CD4-positive, alpha-beta T cell treated with Interleukin-4 for 1 hour (primary cell): ENCODE measurements around the gene RYR2.

Experiments used
- DNase-seq, 2 donors: peaks; one replicate each; pipeline ENCODE4 v3.0.0-alpha.2; 2020 to 2022

The RYR2 gene

GRCh38 chr1:237205400-237206064 lies 163.5 kb downstream of the RYR2 start:
- DNase-seq = no peak

DNA sequence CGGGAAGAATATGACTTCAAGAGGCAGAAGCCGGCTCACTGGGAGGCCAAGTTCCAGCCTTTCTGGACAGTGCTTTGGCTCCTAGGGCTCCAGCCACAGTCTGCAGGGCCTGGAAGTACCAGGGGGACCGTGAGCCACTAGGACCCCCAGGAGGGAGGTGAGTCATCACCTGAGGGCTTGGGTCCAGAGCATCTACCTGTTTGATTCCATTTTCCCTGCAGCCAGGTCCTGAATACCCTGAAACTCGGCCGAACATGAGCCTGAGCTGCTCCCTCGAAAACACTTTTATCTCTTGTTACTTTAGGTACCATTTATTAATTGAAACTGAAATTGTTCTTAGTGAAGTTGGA lies 164.1 kb downstream of the RYR2 start:
- no peak for DNase-seq

DNA sequence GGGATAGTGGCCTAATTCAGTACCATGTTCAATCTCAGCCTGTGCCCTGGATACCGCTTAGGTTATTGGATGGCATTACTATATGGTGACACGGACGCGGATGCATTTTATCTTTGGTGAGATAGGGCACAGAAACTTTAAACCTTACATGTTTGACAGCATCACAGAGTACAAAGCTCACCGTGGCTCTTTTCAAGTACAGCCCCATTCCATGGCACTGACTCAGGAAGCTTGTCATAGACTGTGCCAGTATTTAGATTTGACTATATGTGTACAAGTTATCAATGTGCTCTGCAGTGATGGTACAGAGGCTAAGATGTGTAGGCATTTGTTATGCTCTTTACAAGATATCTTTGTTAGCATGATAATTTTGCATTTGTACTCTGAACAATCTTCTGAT lies 169.0 kb downstream of the RYR2 start:
- DNase-seq = no peak

GRCh38 chr1:237211540-237211939 lies 169.6 kb downstream of the RYR2 start:
- DNase-seq = no peak

- no peak for DNase-seq
Observed at GRCh38 chr1:237219751-237220642, 178.0 kb downstream of the RYR2 start.

- DNase-seq = no peak
Observed at GRCh38 chr1:237223419-237223818, 181.4 kb downstream of the RYR2 start.

GRCh38 chr1:237226177-237226944 lies 184.4 kb downstream of the RYR2 start:
- no peak for DNase-seq

- DNase-seq = no peak
Observed at GRCh38 chr1:237227476-237227875, 185.5 kb downstream of the RYR2 start.

GRCh38 chr1:237228421-237228820 lies 186.4 kb downstream of the RYR2 start:
- no peak for DNase-seq

GRCh38 chr1:237229333-237229732 lies 187.3 kb downstream of the RYR2 start:
- DNase-seq = no peak

DNA sequence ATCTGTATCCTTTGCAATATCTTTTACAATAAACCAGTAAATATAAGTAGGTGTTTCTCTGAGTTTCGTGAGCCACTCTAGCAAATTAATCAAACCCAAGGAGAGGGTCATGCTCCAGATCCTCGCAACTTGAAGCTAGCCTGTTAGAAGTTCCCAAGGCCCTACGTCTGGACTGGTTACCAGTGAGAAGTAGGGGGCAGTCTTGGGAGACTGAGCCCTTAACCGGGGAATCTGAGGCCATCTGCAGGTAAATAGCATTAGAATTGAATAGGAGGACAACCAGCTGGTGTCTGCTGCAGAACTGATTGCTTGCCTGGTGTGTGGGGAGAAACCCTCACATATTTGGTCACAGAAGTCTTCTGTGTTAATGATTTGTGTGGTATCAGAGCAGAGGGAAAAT lies 190.5 kb downstream of the RYR2 start:
- no peak for DNase-seq

DNA sequence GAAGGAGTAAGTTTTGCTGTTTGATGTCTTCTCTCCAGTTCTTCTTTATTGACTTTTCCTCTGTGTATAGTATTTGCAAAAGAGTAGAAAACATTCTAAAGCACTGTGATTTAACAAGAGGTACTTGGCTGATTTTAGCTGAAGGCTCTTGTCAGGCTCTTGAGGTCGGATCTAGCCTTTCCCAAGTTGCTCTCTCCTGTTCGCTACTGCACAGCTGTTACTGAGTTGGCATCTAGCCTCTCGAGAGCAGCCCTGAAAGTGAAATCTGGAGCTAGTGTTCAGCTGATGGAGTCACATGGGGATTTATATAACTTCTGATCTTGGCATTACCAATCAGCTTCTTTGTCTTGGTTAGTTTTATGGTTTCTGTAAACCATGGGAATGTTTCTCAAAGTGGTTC lies 193.1 kb downstream of the RYR2 start:
- DNase-seq = no peak

- no peak for DNase-seq
Observed at GRCh38 chr1:237237721-237238120, 195.7 kb downstream of the RYR2 start.

DNA sequence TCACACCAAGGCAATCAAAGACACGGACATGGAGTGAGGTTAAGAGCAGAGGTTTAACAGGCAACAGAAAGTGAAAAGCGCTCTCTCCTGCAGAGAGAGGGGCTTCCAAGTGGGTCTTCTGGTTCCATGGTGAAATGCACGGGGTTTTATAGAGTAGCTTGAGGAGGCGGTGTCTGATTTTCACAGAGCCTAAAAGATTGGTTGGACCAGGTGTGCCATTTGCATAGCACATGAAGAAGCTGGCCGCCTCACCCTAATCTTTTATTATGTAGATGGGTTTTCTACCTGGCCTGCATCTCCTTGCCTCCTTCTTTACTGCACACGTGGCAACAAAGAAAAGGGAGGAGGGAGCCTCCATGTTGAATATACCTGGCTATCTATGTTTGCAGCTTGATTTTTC lies 197.3 kb downstream of the RYR2 start:
- DNase-seq = no peak

- DNase-seq = no peak
Observed at GRCh38 chr1:237241038-237241437, 199.1 kb downstream of the RYR2 start.

GRCh38 chr1:237244778-237245177 lies 202.8 kb downstream of the RYR2 start:
- no peak for DNase-seq

DNA sequence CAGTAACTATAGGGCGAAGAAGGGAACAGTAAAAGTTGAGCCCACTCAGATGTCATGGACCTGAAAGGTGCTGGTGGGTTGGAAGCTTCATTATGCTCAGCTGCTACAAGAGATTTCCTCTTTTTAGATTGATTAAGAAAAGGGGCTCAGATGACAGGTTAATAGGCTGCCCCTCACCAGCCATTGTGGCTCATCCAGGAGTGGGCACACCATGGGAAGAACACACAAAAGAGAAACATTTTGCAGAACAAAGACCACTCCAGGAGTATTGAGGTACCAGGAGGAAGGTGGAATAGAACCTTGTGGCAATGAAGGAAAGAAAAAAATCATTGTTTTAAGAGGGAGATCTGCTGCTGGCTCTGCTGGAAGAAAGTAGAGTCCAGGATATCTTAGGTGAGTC lies 205.5 kb downstream of the RYR2 start:
- no peak for DNase-seq

DNA sequence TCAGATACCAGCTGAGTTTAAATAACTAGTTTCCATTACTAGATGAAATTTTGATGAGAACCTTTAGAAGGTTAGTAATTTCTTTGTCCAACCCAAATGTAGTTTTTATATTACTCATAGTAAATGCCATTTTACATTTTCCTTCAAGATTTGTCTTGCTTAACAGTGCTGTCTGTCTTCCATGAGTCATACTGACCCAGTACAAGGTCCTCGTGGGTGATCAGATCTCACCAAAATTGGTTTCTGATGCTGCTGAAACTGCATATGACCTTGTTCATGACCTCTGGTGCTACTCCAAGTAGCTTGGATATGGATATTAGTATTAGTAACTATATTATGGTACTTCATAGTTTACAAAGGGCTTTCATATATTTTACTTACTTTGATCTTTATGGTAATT lies 207.1 kb downstream of the RYR2 start:
- no peak for DNase-seq

DNA sequence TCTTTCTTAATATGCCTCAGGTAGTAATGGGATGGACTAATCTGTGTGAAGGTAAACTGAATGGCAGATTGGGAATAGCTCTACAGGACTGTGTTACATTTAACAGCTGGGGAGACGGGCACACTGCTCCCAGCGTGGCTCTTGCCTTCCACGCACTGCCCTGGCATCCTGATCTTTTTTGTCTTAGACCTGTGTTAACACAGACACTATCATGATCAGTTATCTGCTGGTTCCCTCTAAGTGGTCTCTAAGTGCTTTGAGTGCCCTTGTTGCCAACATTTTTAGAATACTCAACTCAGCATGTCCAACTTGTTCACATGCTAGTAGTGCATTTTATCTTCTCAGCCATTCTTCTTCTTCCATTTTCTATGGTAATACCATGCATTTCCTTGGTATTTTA lies 208.1 kb downstream of the RYR2 start:
- DNase-seq = no peak

GRCh38 chr1:237255071-237255470 lies 213.1 kb downstream of the RYR2 start:
- DNase-seq = no peak

DNA sequence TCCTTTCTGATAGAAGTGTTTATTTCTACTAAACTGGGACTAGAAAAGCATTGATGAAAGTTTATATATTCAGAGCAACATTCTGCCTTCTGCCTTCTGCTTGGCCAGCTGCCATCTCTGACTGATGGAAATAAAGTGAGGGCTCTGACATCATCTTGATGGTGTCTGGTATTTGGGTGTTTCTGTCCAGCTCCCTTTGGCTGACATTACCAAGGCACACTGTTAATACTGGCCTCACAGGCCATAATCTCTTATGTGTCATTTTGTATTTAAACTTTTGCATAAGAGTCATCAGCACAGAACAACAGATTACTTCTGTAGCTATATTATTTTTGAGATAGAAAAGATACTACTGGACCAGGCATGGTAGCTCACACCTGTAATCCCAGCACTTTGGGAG lies 216.9 kb downstream of the RYR2 start:
- DNase-seq = no peak

- no peak for DNase-seq
Observed at GRCh38 chr1:237261198-237261597, 219.2 kb downstream of the RYR2 start.

GRCh38 chr1:237267743-237268142 lies 225.8 kb downstream of the RYR2 start:
- no peak for DNase-seq

- DNase-seq = no peak
Observed at GRCh38 chr1:237269938-237270337, 228.0 kb downstream of the RYR2 start.
